DMS 273 (cell line): ENCODE results near the gene ELL3.
"Not testable (repeated sequence)": the region's sequence is repeated elsewhere in the genome, so short reads cannot be mapped to it uniquely, and the experiment has no call there.

Experiments used
- DNase-seq: peaks from one replicate; lab custom pipeline; 2025; ENCODE audit not compliant: unreplicated experiment; lab: John Stamatoyannopoulos, UW

The ELL3 gene, protein sequence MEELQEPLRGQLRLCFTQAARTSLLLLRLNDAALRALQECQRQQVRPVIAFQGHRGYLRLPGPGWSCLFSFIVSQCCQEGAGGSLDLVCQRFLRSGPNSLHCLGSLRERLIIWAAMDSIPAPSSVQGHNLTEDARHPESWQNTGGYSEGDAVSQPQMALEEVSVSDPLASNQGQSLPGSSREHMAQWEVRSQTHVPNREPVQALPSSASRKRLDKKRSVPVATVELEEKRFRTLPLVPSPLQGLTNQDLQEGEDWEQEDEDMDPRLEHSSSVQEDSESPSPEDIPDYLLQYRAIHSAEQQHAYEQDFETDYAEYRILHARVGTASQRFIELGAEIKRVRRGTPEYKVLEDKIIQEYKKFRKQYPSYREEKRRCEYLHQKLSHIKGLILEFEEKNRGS

DNA sequence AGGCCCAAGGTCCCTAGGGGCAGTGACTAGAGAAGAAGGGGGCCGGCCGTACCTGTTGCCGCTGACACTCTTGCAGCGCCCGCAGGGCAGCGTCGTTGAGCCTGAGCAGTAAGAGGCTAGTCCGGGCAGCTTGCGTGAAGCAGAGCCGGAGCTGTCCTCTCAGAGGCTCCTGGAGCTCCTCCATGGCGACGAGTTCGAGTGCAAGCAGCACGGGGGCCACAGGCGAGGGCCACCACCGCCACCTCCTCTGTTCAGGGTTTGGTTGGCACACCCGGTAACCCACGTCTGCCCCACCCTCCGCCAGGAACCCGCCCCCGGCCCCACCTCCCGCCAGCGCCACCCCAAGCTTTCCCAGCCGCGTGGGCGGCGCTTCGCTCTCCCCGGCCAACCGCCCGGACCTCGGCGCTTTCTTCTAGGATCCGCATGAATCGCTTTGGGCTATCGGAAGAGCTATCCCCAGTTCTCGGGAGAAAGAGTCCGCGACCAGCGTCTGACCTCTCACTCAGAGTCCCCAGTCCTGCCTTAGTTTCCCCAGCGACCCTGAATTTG lies at the start of gene ELL3:
ELL3 (minus strand) TSS at position 249 of the 549 bp plus-strand sequence; CDS start at position 184, 65 bp downstream.
- DNase-seq, result peak; percentile 88

DNA sequence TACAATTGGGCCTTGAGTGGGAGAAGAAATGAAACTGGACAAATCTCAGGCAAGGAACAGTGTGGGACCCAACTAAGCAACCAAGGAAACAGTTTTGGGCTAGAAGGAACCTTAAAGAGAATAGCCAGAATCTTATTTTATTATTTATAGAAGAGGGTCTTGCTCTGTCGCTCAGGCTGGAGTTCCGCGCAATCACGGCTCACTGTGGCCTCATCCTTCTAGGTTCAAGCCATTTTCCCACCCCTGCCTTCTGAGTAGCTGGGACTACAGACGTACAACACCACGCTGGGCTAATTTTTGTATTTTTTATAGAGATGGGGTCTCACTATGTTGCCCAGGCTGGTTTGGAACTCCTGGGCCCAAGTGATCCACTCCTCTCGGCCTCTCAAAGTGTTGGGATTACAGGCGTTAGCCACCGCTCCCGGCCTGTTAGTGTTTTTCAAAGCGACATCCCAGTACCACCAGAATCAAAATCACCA lies 49.3 kb upstream of the ELL3 start:
- no peak for DNase-seq

DNA sequence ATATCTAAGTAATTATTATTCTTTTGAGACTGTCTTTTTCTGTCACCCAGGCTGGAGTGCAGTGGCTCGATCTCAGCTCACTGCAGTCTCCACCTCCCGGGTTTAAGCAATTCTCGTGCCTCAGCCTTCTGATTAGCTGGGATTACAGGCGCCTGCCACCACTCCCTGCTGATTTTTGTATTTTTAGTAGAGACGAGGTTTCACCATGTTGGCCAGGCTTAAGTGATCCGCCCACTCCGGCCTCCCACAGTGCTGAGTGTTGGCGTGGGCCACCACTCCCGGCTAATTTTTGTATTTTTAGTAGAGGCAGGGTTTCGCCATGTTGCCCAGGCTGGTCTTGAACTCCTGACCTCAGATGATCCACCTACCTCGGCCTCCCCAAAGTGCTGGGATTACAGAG lies 48.5 kb upstream of the ELL3 start:
- not testable (repeated sequence) for DNase-seq

DNA sequence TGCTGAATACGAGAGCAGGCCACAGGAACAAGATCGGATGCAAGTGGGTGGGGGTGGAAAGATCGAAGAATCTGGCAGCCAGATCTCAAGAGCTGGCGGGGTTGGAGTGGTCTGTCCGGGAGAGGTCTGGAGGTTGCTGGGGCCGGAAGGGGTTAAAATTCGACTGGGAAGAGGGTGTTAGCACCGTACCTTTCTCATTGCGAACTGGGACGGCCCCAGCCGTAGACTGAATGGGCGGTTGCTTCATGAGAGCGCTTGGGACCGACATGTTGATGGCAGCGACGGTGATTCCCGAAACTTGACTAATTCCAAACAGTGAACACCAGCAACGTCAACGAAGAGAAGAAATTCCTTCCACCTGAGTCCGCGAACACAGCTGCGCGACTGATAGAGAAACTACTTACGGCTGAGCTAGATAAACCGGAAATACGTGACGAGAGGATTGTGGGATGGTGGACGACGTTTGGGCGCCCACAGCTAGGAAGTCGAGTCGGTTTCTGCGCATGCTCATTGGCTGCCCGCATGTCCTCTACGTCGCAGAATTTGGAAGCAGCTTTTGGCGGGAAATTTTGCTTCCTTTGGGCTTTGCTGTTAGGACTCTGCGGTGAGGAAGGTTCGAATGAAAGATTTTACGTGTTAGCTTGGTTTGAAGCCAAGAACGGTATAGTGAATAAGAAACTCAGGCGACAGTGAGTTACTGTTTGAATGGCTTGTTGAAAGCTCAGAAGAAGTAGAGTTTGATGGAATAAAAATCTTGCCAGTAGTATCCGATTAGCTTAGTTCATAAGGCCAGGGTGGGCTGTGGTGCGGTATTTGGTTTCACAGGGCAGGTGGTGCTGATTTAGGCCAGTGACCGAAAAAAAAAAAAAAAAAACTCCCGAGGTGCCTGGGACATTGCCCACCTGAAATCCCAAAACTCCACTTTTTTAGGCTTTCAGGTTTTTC lies 47.8 kb upstream of the ELL3 start, which contains the start of gene MFAP1:
MFAP1 (minus strand) TSS at position 389 of the 945 bp plus-strand sequence; CDS start at position 268, 121 bp downstream.
- DNase-seq, result peak; percentile 96

DNA sequence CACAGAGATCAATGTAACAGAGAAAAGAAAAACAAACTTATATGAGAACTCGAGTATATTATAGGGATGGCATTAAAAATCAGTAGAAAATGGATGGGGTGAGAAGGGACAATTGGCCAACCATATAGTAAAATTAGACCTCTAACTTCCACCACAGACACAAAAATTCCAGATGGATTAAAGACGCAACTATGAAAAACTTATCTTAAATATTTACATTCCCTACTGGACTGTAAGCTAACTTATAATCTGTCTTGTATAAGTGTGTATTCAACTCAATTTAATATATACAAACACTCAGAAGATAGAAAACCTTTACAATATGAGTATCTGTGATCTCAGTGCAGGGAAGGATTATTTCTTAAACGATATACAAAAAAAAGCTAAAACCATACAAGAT lies 44.7 kb upstream of the ELL3 start:
- DNase-seq, result no peak

DNA sequence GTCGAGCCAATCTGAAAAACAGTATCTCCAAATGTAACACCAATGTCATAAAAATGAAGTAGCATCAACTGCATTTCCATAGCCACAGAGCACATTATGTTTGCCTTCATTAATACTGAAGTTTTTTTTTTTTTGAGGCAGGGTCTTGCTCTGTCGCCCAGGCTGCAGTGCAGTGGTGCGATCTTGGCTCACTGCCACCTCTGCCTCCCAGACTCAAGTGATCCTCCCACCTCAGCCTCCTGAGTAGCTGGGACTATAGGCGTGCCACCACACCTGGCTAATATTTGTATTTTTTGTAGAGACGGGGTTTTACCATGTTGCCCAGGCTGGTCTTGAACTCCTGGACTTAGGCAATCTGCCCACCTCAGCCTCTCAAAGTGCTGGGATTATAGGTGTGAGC lies 38.3 kb upstream of the ELL3 start:
- not testable (repeated sequence) for DNase-seq

DNA sequence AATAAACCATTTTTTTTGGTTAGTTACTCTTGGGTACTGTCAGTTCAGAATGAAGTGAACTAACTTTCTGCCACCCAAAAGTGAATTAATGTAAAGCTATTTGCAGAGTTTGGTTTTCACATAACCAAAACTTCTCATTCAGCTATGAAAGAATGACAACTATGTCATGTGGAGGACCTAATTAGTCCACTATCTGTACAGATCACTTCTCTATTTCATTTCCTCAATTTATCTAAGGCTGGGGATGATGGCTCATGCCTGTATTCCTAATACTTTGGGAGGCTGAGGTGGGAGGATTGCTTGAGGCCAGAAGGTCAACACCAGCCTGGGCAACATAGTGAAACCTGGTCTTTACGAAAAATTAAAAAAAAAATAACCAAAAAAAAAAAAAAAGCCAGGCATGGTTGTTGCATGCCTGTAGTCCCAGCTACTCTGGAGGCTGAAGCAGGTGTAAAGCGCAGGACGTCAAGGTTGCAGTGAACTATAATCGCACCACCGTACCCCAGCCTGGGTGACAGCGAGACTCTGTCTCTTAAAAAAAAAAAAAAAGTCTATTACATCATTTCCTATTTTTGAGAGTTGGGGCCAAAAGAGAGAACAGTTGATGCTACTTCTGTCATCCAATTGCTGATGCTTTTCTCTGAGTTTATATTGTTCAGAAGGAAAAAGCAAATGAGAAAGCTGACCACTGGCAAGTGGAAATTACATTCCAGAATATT lies 32.4 kb upstream of the ELL3 start:
- no peak for DNase-seq

DNA sequence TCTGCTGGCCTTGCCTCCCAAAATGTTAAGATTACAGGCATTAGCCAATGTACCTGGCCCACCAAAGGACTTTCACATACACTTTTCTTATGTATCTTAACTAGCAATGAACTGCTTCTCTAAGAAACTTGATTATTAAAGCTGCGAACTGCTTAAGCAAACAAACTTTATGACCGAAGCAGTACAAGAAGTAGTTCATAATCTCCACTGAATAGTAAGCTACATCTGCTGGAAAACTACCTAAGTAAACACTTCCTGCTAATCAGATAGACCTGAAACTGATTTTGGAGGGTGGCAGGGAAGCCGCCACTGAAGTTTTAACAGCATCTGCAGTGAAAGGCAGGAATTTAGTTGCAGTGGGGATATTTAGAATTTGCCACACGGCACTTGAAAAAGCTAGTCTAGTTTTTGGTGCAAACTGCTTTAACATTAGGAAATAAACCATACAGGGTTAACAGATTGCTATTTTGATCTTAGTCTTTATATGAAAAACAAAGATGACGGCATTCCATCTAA lies 31.7 kb upstream of the ELL3 start:
- no peak for DNase-seq

DNA sequence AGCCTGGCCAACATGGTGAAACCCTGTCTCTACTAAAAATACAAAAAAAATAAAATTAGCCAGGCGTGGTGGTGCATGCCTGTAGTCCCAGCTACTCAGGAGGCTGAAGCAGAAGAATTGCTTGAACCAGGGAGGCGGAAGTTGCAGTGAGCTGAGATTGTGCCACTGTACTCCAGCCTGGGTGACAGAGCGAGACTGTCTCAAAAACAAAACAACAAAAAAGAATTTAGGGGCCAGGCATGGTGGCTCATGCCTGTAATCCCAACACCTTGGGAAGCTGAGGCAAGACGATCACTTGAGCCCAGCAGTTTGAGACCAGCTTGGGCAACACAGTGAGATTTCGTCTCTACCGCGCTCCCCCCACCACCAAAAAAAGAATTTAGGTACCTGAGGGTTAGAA lies 25.9 kb upstream of the ELL3 start:
- not testable (repeated sequence) for DNase-seq

DNA sequence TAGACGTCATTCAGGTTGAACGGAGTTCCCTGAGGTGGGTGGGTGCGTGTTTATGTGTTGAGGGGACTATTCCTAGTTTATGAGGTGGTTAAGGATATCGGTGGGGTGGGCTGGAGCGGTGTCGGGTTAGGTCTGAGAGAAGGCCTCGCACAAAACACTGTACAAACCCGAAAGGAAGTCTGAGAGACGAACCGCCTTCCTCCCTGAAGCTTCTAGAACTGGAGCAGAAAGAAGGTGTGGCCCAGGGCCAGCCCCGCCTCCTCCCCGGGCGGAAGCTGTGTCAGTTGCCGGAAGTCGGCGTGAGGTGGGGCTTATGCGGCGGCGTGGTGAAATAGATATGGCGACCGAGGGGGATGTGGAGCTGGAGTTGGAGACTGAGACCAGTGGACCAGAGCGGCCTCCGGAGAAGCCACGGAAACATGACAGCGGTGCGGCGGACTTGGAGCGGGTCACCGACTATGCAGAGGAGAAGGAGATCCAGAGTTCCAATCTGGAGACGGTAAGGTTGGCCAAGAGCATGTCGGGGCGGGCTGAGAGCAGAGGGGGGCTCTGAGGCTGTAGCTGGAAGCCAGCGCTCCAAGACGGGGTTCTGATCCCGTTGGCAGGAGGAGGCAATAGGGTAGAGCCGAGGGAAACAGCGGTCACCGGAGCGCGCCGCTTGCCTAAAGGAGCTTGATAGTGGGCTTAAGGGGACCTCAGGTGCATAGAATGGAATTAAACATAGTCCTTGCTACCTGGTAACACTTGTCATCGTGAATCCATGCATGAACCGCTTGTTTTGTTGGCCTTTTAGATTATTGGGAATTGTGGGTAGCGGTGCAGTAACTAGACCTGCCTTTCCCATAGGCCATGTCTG lies 23.7 kb upstream of the ELL3 start, which contains the start of gene HYPK:
HYPK (plus strand) TSS at position 314 of the 856 bp plus-strand sequence; CDS start at position 338, 24 bp downstream.
- peak; percentile 86 for DNase-seq

DNA sequence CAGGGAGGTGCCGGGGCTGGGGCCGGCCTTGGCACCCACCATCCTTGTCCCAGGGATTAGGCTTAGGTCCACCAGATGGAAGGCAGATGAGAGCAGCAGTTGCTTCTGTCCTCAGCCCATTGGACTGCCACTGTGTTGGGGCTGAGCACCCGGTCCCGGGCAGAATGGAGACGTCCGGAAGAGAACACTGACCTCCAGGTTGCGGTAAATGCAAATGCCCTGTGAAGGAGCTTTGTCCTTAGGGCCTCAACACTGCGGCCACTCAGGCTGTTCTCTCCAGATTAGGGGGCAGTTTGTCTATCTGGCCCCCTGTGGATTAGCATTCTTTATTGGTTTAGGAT lies 23.1 kb upstream of the ELL3 start, which contains the start of gene SERINC4:
SERINC4 (minus strand) TSS at position 276 of the 341 bp plus-strand sequence; CDS start at position 42, 234 bp downstream.
- peak; percentile 24 for DNase-seq

DNA sequence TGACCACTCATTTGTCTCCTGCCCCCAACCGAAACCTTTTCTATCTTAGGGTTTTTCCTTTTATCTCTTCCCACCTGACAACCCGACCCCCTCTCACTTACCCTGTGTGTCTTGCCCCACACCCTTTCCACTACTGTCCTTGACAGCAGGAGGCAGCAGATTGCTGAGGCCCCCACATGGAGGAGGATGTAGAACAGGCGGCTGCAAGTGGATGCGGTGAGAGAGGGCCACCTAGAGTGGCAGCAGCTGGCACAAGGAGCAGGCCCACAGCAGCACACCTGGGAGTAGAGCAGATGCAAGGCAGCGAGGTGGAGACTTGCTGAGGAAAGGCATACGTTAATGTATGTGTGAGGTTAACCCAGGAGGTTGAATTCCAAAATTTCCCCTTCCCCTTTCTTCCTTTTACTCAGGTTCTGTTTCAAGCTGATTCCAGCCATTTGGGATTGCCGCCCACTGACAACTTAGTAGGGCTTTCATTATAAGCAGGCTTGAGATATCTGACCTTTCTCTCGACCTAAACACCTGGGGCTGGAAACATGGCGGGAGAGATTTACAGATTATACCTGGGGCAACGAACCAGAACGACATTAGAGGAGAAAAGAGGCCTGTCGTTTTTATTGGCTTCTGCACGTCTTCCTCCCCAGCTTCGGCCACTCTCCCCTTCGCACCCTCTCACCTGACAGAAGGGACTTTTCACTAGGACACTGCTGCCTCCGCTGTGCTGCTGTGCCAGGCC lies 22.6 kb upstream of the ELL3 start:
- DNase-seq, result peak; percentile 73

DNA sequence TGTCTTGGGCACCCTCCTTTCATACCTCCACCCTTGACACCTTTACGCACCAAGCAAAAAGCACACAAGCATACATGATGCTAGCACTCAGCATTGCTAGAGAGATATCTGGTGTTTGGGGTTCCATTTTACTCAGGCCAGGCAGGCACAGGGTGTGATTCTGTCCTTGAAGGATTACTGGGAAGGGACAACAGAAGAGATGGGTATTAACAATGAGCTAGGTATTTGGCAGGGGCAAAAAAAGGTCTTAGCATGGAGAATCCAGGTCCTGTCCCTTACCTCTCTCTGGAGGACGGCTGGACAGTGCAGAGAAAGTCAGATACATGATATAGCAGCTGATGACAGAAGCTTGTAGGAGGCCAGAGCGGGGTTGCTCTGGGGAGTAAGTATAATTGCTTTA lies 19.8 kb upstream of the ELL3 start:
- DNase-seq, result no peak

DNA sequence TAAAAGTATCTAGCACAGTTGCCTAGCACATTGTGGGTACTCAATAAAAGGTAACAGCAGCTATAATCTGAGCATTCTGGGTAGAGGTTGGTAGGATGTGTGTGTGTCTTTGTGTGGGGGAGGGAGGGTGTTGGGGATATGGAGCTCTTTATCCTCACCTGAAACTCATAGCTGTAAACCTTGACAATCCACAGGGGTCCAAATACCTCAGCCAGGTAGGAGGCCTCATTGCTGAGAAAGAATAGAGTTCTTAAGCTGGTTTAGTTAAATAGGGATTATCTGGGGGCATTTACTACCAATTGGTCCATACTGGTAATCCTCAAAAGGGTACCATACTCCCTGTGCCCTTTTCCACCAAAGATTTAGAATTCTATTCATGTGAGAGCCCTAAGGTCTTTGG lies 19.2 kb upstream of the ELL3 start:
- no peak for DNase-seq

DNA sequence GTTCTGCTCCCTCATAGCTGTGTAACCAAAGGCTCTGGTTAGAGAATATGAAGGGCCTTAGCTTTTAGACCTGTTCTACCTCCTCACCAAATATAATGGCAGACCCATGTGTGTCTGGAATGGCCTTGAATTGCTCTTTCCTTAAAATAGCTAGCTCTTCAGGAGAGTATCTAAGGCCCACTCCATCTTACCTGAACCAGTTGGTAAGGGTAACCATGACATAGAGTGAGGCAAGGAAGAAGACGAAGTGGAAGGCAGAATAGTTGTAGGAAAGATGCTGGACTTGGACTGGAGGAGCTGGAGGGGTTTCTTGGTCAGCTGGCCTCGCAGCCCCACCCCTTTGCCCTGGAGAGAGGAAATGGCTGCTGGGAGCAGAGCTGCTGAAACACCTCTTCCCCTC lies 18.4 kb upstream of the ELL3 start:
- no peak for DNase-seq

DNA sequence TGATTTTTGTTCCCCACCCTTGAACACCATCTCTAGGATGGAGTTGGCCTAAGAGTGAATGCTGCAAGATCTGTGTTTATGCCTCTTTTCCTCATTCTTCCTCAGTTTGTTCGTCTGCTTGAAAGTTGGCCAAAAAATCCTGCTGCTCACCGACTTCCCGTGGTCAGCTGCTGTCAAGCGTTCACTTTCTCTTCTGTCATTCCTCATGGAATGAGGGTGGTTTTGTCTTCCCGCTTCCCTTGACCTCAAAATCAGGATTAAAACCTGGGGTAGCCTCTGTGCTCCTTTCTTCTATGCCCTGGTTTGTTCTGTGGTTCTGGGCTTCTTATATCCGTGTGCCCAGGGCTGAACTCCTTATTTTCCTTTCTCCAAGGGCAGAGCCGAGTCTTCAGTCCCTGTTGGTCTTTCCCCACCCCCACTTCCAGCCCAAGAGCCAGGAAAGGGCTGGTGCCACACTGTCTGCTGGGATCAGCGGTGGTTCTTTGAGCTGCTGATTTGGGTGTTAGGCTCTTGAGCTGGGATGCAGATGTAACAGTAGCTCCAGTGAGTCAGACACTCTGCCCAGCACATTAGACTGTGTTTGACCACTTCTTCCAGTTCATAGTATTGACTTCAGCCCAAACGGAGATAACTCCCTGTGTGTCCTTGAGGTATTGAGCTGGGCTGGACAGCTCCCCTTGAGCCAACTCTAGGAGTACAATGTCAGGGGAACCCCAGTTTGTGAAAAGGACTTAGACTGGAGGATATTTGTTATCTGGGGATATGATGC lies 17.7 kb upstream of the ELL3 start:
- no peak for DNase-seq

DNA sequence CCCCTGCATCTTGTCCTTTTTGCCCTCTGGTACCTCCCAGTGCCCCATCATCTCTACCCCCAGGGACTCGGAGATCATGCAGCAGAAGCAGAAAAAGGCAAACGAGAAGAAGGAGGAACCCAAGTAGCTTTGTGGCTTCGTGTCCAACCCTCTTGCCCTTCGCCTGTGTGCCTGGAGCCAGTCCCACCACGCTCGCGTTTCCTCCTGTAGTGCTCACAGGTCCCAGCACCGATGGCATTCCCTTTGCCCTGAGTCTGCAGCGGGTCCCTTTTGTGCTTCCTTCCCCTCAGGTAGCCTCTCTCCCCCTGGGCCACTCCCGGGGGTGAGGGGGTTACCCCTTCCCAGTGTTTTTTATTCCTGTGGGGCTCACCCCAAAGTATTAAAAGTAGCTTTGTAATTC lies 16.9 kb upstream of the ELL3 start:
- no peak for DNase-seq
